GM21515 (cell line): ENCODE results near the gene TMEM131.
"Not testable (repeated sequence)": the region's sequence is repeated elsewhere in the genome, so short reads cannot be mapped to it uniquely, and the experiment has no call there.

Experiments used
- ATAC-seq: cut with Tn5 transposase; IDR thresholded peaks from one replicate; pipeline ENCODE4 v1.9.1; 2021; ENCODE audit not compliant: unreplicated experiment

TMEM131 gene

DNA sequence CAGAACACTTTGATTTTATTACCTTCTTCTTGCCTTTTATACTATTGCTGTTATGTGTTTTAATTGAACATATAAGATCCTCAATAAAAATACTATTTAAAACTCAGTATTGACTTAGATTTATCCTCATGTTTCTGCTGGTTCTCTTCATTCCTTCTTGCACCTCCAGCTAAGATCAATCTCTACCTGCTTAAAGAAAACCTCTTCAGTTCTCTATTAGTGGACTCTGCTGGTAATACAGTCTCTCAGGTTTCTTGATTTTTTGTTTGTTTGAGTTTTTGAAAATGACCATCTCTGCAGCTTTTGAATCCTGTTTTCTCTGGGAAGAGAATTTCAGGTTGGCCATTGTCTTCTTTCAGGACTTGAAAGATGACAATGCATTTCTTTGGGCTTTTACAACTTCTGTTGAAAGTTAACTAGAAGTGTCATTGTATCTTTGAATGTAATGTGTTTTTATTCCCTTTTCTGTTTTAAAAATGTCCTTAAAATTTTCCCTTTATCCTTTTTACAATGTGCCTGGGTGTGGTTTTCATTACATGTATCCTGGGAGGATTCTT is 29.8 kb upstream of the TMEM131 start:
- ATAC-seq, result no peak

DNA sequence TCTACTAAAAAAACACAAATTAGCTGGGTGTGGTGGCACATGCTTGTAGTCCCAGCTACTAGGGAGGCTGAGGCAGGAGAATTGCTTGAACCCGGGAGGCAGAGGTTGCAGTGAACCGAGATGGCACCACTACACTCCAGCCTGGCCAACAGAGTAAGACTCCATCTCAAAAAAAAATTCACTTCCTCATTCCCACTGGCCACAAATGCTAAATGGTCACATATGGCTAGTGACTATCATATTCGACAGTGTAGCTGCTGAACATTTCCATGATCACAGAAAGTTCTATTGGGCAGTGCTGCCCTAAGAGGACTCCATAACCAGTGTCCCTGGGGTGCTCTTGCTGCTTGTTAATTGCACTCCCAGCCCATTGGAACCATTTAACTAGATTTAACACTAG is 26.3 kb upstream of the TMEM131 start:
- not testable (repeated sequence) for ATAC-seq

DNA sequence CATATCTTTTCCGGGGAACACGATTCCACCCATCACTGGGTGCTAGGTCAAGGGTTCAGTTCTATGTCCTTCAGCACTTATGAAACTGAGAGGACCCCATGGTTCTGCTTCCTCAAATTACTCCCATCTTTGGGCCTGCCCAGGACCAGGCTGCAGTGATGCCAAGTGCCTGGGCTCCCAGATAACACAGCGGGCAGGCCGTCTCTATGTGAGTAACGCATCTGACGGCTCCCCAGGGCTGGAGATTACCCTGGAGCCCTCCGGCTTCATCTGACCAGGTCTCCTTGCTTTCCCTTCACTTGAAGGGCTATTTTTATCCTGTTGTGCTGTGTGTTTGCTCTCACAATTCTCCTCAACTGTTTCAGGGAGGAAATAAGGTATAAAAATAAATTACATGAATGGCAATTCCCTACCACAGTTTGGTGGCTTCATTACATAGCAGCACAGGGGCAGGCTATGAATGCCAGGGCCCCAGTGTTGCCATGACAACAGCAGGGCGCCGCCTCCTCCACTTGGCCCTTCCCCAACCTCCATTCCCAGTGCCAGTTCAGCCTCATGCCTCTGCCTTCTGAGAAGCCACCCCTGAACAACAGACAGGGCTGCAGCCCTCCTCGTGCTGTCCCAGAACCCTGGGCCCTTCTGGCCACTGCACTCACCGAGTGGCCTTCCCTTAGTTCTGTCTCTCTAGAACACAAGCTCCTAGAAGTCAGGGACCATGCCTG is 25.4 kb upstream of the TMEM131 start:
- ATAC-seq, result no peak

DNA sequence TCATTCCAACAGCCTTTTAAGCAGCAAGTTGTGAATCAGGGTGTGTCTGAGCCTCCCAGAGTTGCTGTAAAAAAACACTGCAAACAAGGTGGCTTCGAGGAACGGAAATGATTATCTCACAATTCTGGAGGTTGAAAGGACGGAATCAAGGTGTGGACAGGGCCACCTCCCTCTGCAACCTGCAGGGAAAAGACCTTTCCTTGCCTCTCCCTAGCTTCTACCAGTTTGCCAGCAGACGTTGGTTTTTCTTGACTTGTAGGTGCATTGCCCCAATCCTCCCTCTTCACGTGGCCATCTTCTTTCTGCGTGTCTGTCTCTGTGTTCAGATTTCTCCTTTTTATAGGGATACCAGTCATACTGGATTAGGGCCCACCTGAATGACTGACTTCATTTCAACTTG is 24.8 kb upstream of the TMEM131 start:
- ATAC-seq, result no peak

DNA sequence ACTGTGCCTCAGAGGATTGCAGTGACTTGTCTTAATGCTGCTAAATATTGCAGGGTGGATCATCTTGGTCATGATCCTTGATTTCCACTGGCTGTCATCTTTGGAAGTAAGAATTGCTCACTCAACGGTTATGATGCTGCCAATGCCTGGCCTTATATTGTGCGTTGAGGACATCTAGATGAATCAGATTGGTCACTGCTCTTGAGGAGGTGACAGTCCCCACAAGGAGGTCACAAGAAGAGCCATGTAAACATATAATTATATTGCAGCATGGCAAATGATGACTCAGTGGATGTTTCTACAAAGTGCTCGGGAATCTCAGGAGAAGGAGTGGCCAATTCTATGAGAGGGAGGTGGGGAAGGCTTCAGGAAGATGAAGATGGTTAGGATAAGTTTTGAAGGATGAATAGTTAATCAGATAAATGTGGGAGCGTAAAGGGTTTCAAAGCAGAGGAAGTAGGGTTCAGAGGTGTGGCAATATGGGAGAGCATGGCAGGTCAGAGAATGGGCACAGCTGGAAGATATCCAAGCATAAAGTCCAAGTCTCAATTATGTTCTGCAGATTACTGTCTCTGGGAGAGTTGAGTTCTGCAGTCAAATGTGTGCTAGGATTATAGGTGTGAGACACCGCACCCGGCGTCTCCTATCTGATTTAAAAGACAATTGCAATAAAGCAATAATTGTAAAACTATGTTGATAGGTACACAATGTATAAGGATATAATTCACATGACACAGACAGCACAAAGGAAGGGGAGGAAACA is 21.3 kb upstream of the TMEM131 start:
- no peak for ATAC-seq

DNA sequence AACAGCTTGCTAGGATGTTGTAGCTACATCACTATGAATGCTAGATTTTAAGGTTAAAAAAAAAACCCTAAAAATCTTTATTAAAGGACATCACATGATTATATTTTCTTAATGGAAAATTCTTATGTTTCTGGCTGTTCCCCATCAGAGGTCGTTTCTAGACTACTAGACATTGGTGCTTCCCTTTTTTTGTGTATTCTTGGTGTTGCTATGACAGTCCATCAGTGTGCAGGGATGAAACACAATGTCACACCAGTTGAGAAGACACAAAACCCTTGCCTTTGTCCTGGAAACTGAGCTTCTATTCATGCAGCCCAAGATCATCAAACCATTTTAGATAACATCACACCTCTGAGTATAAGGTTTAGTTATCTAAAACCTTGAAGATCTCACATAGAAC is 19.9 kb upstream of the TMEM131 start:
- no peak for ATAC-seq

DNA sequence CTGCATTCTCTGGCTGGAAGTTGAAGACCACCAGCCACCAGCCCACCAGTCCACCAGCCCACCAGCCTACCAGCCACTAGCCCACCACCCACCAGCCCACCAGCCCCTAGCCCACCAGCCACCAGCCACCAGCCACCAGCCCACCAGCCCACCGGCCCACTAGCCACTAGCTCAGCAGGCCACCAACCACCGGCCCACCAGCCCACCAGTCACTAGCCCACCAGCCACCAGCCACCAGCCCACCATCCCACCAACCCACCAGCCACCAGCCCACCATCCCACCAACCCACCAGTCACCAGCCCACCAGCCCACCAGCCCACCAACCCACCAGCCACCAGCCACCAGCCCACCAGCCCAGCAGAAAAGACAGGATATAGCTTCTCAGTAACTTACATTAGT is 18.6 kb upstream of the TMEM131 start:
- no peak for ATAC-seq

DNA sequence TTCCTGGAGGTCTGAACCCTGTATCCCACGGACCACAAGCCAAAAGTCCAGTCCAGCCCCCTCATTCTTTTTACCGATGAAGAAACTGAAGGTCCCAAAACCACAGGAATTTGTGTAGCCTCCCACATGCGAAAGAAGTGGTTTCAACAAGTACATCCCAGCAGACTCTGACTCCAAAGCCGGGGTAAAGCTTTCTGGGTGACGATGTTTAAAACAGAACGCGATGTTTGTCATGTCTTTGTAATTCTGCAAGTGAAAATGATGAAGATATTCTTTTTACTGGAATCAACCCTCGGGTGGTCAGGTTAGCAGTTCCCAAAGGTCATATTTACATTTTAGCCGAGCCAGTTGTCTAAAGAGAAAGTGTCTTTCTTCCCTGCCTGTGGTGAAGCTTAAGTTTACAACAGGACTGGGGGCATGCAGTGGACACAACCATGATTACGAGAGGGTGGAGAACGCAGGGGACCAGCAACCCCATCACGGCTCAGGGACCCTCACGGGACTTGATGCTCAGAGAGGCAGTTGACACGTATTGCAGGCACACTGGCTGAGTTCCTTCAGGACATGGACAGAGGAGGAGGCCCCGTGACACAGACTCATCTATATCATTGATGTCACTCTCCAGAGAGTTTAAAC is 17.8 kb upstream of the TMEM131 start:
- no peak for ATAC-seq

DNA sequence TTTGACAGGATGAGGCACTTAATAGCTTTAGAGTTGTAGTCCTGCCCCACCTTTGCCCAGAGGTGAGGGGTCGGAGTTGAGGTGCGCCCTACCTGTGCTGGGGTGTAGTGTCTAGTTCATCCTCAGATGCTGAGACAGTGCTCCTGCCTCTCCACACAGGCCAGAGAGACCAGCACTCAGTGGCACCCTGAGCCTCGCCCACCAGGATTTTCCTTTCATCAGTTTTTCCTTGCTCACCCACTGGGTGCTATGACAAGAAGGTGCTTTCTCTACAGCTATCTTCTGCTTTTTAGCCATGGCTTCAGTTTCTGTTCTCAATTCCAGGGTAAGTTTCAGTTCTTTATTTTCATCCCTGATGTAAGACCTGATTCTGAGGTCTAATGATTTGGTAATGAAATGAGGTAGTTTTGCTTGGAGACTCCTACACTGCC is 16.8 kb upstream of the TMEM131 start:
- ATAC-seq, result peak; percentile 82

DNA sequence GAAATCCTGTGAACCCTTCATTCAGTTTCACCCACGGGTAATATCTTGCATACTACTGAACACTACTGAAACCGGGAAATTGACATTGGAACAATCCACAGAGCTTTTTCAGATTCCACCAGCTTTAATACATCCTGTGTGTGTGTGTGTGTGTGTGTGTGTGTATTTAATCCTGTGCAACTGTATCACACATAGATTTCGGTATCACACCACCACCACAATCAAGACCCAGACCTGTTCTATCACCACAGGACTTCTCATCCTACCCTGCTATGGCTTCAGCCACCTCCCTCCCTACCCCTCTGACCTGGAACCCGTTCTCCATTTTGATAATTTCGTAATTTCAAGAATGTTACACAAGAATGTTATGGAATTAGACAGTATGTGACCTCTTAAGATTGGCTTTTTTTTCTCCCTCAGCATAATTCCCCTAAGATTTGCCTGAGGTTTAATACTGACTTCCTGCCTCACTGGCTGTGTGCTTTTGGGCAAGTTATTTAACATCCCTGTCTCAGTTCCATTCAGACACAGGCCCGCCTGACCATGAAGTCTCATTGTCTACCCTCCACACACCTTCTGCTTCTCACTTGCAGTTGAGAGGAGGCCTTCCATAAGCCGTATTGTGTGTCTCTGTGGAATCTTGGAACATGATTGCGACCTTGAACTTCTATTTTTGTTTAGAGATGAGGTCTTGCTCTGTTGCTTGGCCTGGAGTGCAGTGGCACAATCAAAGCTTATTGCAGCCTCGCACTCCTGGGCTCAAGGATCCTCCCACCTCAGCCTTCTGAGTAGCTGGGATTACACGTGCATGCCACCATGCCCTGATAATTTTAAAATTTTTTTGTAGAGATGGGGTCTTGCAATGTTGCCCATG is 14.4 kb upstream of the TMEM131 start:
- no peak for ATAC-seq

DNA sequence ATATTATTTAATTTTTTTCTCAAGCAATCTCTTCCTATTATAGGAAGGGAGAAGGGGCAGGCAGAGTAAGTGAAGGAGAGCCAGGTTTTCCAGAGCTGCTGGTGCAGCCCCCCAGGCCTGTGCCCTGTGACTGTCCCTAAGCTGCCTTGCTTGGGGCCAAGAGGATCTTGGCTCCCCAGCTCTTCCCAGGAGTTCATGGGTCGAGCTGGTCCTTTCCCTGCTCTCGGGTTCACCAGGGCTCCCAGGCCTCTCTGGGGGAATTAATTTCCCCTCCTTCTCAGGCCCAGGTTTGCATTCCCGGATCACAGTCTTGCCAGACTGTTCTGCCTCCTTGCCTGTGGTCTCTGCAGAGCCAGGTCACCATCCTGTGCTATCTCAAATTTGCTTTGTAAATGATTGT is 12.7 kb upstream of the TMEM131 start:
- no peak for ATAC-seq

DNA sequence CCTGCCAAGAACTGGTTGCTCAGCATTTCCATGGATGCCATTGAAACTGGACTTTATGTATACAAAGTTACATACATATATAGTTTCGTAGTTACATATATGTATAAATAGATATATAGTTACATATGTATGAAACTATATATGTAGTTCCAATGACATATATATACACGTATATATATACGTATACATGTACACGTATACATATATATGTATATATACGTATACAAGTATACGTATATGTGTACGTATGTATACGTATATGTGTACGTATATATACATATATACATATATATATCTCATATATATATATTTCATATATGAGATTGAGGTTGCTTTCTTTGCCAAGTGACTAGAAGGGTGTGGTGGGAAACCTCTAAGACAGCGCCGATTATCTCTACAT is 10.6 kb upstream of the TMEM131 start:
- ATAC-seq, result no peak

DNA sequence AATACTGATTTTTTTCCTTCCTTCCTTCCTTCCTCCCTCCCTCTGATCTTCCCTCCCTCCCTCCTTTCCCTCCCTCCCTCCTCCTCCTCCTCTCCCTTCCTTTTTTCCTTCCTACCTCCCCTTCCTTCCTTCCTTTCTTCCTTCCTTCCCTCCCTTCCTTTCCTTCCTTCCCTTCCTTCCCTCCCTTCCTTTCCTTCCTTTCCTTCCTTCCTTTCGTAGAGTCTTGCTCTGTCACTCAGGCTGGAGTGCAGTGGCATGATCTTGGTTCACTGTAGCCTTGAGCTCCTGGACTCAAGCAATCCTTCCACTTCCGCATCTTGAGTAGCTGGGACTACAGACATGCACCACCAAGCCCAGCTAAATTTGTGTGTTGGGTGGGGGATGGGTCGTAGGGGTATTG is 8.9 kb upstream of the TMEM131 start:
- ATAC-seq, result no peak

DNA sequence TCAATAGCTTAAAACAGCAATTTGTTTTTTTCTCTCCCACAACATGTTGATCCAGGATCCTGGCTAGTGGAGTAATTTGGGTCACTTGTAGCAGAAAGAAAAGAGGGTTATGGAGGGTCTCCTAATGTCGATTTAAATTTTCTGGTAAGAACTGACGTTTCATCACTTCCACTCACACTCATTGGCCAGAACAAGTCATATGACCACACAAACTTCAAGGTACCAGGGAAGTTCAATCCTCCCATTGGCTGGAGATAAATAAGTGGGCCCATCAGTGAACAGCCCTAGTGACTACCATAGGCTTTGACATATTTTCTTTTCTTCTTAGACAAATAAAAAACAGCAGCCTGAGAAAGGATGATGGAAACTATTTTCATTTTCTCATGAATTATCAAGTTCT is 8.3 kb upstream of the TMEM131 start:
- no peak for ATAC-seq

DNA sequence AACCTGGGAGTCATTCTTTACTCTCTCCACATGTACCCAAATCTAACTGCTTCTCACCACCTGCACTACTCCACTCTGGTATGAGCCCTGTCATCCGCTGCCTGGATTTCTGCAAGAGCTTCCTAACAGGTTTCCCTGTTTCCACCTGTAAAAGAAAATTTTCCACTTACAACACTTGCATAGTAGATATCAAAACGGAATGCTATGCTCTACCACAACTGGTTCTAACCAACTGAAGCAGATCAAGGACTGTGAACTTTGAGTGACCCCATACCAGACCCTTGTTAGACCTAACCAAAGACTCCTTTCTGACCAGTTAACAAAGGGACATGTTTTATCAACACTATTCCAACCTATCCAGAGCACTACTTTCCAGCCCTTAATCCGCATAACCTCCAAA is 3.8 kb upstream of the TMEM131 start:
- ATAC-seq, result no peak

DNA sequence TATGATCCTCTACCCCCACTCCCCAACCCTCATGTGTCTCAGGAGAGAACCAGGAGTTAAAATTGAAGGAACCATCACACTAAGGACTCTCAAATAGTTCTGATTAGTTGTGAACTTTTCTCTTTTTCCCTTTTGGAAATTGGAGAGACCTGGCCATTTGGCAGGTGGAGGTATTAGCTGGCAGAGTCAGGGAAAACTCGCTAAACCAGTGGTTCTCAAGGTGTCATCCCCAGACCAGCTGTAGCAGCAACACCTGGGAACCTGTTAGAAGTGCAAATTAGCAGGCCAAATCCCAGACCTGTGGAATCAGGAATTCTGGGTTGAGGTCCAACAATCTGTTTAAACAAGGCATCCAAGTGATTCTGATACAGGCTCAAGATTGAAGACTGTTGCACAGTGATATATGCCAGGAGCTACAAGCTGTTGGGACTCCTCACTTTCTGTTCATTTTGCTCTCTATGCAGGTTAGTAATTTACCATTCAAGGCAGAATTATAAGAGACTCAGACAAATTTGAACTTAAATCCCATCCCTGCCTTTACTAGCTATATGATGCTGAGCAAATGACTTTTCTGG is 2.8 kb upstream of the TMEM131 start:
- no peak for ATAC-seq

DNA sequence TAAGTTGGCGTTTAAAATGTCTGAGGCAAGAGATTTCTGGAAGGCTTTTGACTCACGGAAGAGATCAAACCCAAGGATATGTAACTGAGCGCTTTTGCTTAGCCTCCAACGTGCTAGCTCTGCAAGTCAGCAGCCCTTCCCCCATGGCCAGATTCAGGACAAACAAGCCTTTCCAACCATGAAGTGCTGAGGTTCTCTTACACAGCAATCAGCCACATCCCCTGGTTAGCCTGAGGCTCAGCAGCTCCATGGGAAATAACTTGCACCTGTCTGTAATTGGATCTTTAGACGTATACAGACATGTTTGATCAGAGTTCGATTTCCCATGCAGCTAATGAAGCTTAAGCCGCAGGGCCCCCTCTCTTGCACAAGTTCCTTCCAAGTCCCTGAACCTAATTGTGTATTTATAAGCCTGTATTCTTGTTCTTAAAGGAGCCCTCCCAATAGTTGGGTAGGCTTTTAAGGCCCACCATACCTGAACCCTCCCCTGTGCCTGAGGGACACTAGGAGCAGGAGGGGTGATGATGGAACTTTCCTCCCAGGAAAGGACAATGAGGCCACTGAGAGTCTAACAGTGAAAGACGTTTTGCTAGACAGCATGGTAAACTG is 2.1 kb upstream of the TMEM131 start:
- ATAC-seq, result no peak

DNA sequence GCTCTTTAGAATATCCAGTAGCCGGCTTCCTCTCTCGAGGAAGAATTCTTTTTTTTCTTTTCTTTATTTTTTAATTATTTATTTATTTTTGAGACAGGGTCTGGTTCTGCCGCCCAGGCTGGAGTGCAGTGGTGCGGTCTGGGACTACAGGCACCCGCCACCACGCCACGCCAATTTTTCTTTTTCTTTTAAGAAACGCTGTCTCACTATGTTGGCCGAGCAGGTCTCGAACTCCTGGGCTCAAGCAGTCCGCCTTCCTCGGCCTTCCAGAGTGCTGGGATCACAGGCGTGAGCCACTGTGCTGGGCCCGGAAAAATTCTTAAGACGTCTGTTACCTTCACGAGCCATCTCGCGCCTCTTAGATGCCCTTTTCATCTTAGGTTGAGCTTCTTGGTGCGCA is 931 bp upstream of the TMEM131 start:
- no peak for ATAC-seq

DNA sequence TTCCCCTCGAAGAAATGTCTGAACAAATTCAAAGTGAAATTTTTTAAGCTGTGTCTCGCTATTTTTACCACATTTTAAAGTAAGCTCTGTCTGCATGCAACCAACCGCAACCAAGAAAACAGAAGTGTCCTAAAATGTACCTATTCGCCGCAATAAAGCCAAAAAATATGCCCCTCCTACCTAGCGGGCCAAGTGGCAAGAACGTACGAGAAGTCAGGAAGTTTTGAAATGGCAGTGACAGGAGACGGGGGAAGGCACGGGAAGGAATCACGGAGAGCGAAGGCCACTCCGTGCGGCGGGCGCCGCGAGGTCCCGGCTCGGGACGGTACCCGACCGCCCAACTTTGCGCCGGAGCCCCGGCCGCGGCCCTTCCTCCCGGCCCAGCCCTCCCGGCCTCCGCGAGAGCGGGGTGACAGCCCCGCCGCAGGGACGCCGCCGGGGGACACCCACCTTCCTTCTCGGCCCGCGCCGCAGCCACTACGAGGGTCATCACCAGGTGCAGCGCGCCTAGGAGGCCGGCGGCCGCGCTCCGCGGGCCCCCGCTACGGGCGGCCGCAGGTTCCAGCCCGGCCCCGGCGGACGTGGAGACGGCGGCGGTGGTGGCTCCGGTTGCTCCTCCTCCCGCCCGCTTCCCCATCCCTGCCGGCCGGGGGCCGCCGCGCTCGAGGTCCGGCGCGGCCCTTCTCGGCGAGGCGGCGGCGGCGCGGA is 568 bp downstream of the TMEM131 start:
- ATAC-seq, result peak; percentile 37

DNA sequence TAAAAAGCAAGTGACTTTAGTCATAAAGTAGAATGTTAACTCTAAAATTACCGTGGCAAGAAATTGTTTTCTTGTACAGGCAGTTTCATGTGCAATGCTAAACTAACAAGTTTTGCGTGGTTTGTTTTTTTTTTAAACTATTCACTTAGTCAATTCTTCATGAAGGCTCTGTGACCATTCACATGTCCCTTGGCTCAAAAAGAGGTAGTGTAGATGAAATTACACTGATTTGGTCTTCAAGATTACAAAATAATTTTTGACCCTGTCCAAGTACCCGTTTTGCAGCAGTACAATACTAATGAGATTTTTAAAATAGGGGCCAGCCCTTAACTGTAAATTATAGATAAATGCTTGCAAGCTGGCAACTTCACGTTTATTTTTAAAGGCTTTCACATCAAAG is 1.3 kb downstream of the TMEM131 start:
- ATAC-seq, result no peak
